GM19239 (cell line): ENCODE data around the gene HIVEP3.
"Not testable (repeated sequence)": the region's sequence is repeated elsewhere in the genome, so short reads cannot be mapped to it uniquely, and the experiment has no call there.

ENCODE experiments used
- DNase-seq: peaks from one replicate; pipeline ENCODE4 v3.0.0; 2011; ENCODE audit warnings: low spot score; ENCODE audit not compliant: insufficient read length
- FAIRE-seq: peaks from 2 replicates; lab custom pipeline; 2011; peaks lifted over from hg19 to GRCh38; lab: Jason Lieb, UNC

The HIVEP3 gene

DNA sequence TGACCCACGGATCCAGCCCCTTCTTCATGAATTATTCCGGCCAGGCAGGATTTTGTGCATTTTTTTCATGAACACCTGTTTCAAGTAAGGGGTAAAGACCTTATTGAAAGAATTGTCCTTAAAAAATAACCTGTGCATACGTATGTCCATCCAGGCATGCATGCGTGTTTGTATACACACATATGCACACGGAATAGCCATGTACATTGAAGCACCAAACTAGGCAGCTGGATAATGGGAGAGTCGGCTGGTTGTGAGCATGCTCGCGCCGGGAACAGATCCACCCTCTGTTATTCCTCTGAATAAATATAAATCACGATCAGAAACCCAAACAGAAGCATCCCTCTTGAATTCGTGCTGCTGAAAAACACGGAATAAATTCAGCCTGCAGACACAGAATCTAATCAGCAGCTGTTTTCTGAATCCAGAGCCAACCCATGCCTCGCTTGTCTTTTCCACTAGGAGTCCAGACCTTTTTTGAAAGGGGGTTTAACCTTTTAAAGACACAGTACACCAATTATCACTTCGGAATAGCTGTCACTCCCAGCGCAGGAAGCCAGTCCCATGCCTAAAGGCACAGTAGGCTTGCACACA lies at the start of gene HIVEP3:
Gene HIVEP3, minus strand, starts transcription at position 473 of the 594 bp plus-strand sequence.
- DNase-seq: no peak
- FAIRE-seq: peak; percentile 84

GRCh38 chr1:41964400-41964799 lies 45.7 kb upstream of the HIVEP3 start:
- FAIRE-seq (no peak), DNase-seq (no peak)

- FAIRE-seq (no peak), DNase-seq (no peak)
Observed at GRCh38 chr1:41963636-41964035, 44.9 kb upstream of the HIVEP3 start.

- DNase-seq (no peak), FAIRE-seq (no peak)
Observed at GRCh38 chr1:41958015-41958673, 39.4 kb upstream of the HIVEP3 start.

GRCh38 chr1:41957568-41957967 lies 38.8 kb upstream of the HIVEP3 start:
- no peak for DNase-seq
- no peak for FAIRE-seq

DNA sequence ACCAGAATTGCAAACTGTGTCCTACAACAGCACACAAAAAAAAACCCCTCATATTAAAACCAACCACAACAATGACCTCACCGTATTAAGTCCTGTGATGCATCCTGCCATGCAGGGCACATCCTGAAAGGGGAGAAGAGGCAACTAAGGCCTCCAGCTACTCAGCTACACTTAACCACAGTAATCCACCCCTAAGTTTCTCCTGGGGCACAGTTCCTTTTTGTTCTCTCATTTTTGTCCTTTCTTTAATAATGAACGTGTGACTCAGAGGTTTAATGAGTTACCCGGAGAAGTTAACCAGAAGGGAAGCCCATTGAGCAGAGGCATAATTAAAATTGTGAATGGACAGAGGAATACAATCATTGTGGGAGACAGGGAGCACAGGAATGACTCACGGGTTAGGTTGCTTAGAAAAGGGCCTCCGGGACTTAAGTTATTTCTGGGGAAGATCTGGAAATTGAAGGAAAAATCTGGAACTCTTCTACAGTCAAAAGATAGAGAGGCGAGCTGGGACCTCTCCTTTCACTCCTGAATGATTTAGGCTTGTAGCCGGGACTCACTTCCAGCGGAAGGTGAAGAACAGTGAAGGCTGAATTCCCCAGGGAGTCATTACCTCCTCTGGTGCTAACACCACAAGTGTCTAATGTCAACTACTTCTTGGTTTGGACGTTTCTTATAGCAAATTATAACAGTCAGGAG lies 36.9 kb upstream of the HIVEP3 start:
- peak; percentile 47 for DNase-seq
- FAIRE-seq: peak; percentile 96

DNA sequence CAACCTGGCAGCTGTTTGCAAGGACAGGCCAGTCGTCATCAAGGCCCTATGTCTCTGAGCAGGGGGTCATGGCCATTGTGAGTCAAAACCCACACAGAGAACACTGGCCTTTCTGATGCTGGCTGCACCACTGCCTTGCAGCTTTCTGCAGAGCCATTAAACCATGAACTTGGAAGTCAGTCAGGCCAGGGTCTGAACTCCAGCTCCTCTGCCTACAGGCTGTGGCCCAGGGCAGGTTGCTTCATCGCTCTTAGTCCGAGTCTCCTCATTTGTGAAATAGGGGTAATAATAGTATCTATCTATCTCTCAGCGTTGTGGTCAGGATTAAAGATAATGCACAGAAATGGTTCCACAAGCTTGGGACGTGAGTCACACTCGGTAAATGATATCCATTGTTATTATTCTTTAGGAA lies 35.8 kb upstream of the HIVEP3 start:
- DNase-seq (no peak), FAIRE-seq (no peak)

- FAIRE-seq (no peak), DNase-seq (no peak)
Observed at GRCh38 chr1:41953291-41953690, 34.6 kb upstream of the HIVEP3 start.

DNA sequence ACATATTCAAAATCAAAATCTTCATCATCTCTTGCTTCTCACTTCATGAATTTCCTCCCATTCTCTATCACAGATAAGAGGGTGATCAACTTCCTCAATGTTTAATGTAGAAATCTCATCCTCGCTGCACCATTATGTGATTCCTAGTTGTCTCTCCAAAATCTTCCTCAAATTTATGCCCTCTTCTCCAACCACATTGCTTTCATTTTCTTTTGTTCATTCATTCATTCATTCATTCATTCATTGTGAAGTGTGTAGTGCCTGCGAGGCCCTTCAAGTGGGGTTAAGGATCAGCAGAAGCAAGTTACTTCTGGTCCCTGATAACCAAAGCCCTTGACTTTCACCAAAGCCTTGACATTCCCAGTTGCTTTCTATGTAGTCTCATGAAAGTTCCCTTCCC lies 33.5 kb upstream of the HIVEP3 start:
- no peak for FAIRE-seq
- no peak for DNase-seq

DNA sequence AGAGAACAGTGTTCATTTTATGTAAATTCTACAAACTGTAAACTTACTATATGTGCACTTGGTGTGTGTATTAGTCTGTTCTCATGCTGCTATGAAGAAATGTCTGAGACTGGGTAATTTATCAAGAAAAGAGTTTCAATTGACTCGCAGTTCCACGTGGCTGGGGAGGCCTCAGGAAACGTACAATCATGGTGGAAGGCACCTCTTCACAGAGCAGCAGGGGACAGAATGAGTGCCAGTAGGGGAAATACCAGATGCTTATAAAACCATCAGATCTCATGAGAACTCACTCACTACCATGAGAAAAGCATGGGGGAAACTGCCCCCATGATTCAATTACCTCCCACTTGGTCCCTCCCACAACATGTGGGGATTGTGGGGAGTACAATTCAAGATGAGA lies 32.8 kb upstream of the HIVEP3 start:
- not testable (repeated sequence) for FAIRE-seq, DNase-seq

DNA sequence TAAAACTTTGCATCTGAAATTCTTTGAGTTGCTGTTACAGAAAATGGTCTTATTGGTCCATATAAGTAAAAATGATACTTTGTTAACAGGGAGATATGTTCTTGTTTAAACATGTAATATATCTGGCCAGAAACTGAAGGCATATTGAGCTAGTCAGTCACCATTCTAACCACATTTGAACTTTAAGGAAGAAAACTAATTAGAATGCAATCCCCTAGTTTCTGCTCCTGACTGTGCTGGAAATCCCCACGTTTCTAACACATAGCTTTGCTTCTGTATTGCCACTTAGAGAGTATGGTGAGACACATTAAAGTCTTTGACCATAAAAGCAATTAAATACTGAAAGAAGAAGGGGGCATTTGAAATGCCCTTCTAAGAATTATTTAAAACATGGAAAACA lies 32.1 kb upstream of the HIVEP3 start:
- FAIRE-seq (peak; percentile 48), DNase-seq (no peak)

DNA sequence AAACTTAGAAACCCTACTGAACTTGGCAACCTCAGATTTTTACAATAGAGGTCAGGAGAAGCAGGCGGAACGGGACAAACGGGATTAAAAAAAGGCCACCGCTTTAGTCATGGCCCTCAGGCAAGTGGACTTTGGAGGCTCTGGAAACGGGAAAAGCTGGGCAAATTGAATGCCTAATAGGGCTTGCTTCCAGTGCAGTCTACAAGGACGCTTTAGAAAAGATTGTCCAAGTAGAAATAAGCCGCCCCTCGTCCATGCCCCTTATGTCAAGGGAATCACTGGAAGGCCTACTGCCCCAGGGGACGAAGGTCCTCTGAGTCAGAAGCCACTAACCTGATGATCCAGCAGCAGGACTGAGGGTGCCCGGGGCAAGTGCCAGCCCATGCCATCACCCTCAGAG lies 27.2 kb upstream of the HIVEP3 start:
- not testable (repeated sequence) for FAIRE-seq, DNase-seq

DNA sequence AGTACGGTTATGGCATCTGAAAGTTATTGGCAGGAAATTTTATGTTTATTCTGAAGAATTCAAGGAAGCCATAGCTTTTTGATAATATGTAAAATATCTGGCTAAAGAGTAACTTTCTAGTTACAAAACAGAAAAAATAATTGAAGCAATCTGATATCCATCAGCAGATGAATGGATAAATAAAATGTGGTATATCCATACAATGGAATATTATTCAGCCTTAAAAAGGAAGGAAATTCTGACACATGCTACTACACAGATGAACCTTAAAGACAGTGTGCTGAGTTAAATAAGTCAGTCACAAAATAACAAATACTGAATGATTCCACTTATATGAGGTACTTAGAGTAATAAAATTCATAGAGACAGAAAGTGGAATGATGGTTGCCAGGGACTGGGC lies 25.0 kb upstream of the HIVEP3 start:
- FAIRE-seq: no peak

GRCh38 chr1:41942278-41942677 lies 23.6 kb upstream of the HIVEP3 start:
- DNase-seq (no peak), FAIRE-seq (no peak)

More for the DNA sequence above, 25.0 kb upstream of the HIVEP3 start:
- DNase-seq: no peak

DNA sequence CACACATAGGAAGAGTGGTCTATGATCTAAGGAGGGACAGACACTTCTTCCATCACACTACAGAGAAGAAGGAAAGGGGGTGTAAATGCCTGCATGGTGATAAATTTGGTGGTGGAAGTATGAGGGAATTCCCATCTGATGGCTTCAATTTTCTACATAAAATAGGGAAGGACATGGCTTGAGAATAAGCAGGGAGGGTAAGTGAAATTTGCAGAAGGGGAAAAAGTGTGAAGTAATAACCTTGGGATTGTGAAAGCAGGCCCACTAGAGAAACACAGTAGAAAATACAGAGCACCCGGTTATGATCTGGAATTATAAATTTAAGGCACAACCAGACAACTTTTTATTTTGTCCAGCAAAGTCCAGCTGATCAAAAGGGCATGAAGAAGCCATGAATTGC lies 22.7 kb upstream of the HIVEP3 start:
- no peak for DNase-seq

DNA sequence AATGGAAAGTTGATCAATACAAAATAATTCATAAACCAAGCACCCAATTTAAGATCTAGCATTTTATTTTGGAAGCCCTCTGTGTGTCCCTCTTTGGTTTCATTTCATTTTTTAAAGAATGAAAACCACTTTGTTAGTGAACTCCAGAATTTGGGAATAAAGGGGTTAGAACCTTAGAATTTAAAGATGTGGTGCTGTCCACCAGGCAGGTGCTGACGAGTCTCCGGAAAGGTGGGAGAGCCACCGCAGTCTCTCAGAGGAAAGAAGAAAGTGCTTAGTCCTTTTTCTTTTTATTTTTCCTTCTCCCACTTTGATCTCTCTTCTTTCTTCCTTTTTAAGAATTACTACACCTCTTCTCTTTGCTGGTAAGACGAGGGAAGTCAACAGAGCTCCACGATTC lies 20.5 kb upstream of the HIVEP3 start:
- DNase-seq (no peak), FAIRE-seq (no peak)

More for the DNA sequence above, 22.7 kb upstream of the HIVEP3 start:
- FAIRE-seq: no peak

- FAIRE-seq (no peak), DNase-seq (no peak)
Observed at GRCh38 chr1:41936107-41936506, 17.4 kb upstream of the HIVEP3 start.

DNA sequence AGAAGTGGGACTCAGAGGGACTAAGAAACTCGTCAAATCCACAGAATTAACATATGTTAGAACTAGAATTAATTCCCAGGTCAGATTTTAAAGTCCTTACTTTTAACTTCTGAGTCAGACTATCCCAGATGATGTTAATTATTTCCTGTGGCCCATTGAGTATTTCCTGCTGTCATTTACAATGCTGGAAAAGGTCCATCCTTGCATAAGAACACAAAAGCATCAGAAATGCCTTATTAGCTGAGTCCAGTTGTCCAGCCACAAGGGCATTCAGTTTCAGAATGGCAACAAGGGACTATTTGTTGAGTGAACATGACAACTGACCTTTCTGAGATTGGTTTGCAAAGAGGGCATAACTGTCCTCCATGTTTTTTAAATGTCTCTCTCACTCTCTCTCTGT lies 16.5 kb upstream of the HIVEP3 start:
- no peak for DNase-seq
- FAIRE-seq: no peak

DNA sequence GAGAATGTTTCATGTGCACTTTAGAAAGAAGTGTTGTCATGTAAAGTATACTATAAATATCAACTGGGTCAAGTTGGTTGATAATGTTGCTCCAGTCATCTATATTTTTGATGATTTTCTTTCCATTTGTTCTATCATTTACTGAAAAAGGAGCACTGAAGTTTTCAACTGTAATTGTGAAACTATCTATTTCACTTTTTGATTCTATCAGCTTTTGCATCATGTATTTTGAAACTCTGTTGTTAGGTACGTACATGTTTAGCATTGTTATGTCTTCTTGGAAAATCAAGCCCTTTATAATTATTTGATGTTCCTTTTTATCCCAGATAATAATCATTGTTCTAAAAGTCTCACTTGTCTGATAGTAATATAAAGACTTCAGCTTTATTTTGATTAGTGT lies 14.4 kb upstream of the HIVEP3 start:
- FAIRE-seq (peak; percentile 65), DNase-seq (no peak)

DNA sequence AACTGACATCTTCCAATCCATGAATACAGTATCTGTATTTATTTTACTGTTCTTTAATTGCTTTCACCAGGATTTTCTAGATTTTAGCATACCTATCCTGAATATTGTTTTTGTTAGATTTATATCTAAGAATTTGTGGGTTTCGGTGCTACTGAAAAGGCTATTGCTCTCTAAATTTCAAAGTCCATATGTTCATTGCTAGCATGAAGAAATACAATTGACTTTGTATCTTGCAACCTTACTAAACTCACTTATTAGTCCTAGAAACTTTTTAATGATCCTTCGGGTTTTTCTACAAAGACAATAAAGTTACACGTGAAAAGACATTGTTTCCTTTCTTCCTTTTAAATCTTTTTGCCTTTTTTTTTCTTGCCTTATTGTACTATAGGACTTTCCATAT lies 12.9 kb upstream of the HIVEP3 start:
- DNase-seq (no peak), FAIRE-seq (no peak)

- no peak for FAIRE-seq
- DNase-seq: no peak
Observed at GRCh38 chr1:41927118-41927517, 8.4 kb upstream of the HIVEP3 start.
